Liver (tissue), 9 donors: ENCODE data around the gene TRIM29. TPM values are rescaled to one million over a fixed set of nuclear protein-coding genes. Genes with fewer than 3 reads are reported as not detected.

ENCODE experiments used
- DNase-seq: peaks from one replicate; pipeline ENCODE4 v3.0.0-alpha.2; 2017; ENCODE audit warnings: low spot score
- H3K27ac ChIP-seq, 2 donors: one replicate each; pipeline ENCODE4 v1.7.0; 2013; ENCODE audit warnings: inconsistent platforms in 2 of 2, low read length in 2 of 2, control low read depth in 1 of 2, low read depth in 1 of 2, mild to moderate bottlenecking in 1 of 2
- H3K27me3 ChIP-seq, 4 donors: one replicate each; pipeline versions ENCODE4 v1.6.1 to v1.7.0; 2013; ENCODE audit warnings: low read length in 3 of 4, inconsistent platforms in 1 of 4, mild to moderate bottlenecking in 1 of 4, moderate library complexity in 1 of 4; ENCODE audit not compliant: control insufficient read depth in 4 of 4, insufficient read depth in 4 of 4
- H3K36me3 ChIP-seq, 4 donors: one replicate each; pipeline versions ENCODE4 v1.6.1 to v1.7.0; 2013; ENCODE audit warnings: low read length in 3 of 4, mild to moderate bottlenecking in 3 of 4, low read depth in 1 of 4, moderate library complexity in 1 of 4; ENCODE audit not compliant: control insufficient read depth in 4 of 4, insufficient read depth in 3 of 4
- H3K4me1 ChIP-seq, 4 donors: one replicate each; pipeline versions ENCODE4 v1.6.1 to v1.7.0; 2013; ENCODE audit warnings: low read length in 3 of 4, mild to moderate bottlenecking in 3 of 4, moderate library complexity in 1 of 4; ENCODE audit not compliant: control insufficient read depth in 4 of 4, insufficient read depth in 4 of 4
- H3K4me3 ChIP-seq, 3 donors: one replicate each; pipeline versions ENCODE4 v1.6.1 to v1.7.0; 2013; ENCODE audit warnings: low read length in 3 of 3, control low read depth in 1 of 3, low read depth in 1 of 3, mild to moderate bottlenecking in 1 of 3
- H3K9ac ChIP-seq, 2 donors: one replicate each; pipeline ENCODE4 v1.7.0; 2013; ENCODE audit warnings: low read length in 2 of 2, mild to moderate bottlenecking in 2 of 2, moderate library complexity in 2 of 2, control low read depth in 1 of 2, low read depth in 1 of 2
- H3K9me3 ChIP-seq, 4 donors: one replicate each; pipeline versions ENCODE4 v1.6.1 to v1.7.0; 2013; ENCODE audit warnings: low read length in 3 of 4; ENCODE audit not compliant: control insufficient read depth in 4 of 4
- EGR1 ChIP-seq, 2 donors: IDR thresholded peaks; 2 replicates each; pipeline ENCODE4 v1.6.1; 2016 to 2018; ENCODE audit warnings: antibody characterized with exemption in 2 of 2, low read depth in 2 of 2
- FOXA1 ChIP-seq: IDR thresholded peaks from 2 replicates; pipeline ENCODE4 v1.6.1; 2016; ENCODE audit warnings: antibody characterized with exemption
- FOXA2 ChIP-seq: IDR thresholded peaks from 2 replicates; pipeline ENCODE4 v1.6.1; 2016; ENCODE audit warnings: antibody characterized with exemption
- GABPA ChIP-seq, 2 donors: IDR thresholded peaks in 1 of 2; conservative IDR thresholded peaks in 1 of 2; 2 replicates each; pipeline ENCODE4 v1.6.1; 2016; ENCODE audit warnings: antibody characterized with exemption in 2 of 2, mild to moderate bottlenecking in 1 of 2, moderate library complexity in 1 of 2
- HNF4A ChIP-seq, 2 donors: conservative IDR thresholded peaks; 2 replicates each; pipeline ENCODE4 v1.6.1; 2016; ENCODE audit warnings: antibody characterized with exemption in 2 of 2, mild to moderate bottlenecking in 2 of 2
- HNF4G ChIP-seq: IDR thresholded peaks from 2 replicates; pipeline ENCODE4 v1.6.1; 2016; ENCODE audit warnings: antibody characterized with exemption
- JUND ChIP-seq, 2 donors: IDR thresholded peaks; 2 replicates each; pipeline ENCODE4 v1.6.1; 2016; ENCODE audit warnings: antibody characterized with exemption in 2 of 2
- NR2F2 ChIP-seq: IDR thresholded peaks from 2 replicates; pipeline ENCODE4 v1.6.1; 2016; ENCODE audit warnings: antibody characterized with exemption
- RAD21 ChIP-seq, 2 donors: IDR thresholded peaks; 2 replicates each; pipeline ENCODE4 v1.6.1; 2016; ENCODE audit warnings: antibody characterized with exemption in 2 of 2, mild to moderate bottlenecking in 2 of 2
- RXRA ChIP-seq, 2 donors: IDR thresholded peaks; 2 replicates each; pipeline ENCODE4 v1.6.1; 2017 to 2018; ENCODE audit warnings: antibody characterized with exemption in 2 of 2, mild to moderate bottlenecking in 1 of 2
- SP1 ChIP-seq: IDR thresholded peaks from 2 replicates; pipeline ENCODE4 v1.6.1; 2018; ENCODE audit warnings: antibody characterized with exemption, mild to moderate bottlenecking
- TAF1 ChIP-seq: conservative IDR thresholded peaks from 2 replicates; pipeline ENCODE4 v1.6.1; 2016; ENCODE audit warnings: antibody characterized with exemption, mild to moderate bottlenecking
- YY1 ChIP-seq: IDR thresholded peaks from 2 replicates; pipeline ENCODE4 v1.6.1; 2016; ENCODE audit warnings: antibody characterized with exemption, mild to moderate bottlenecking
- WGBS: extraction: QIAGEN DNeasy Blood & Tissue Kit; methylation state at CpG from one replicate; pipeline ENCODE4 v1.1.7; 2013; 5-methylcytosine and 5-hydroxymethylcytosine counted together
- polyA plus RNA-seq, 2 donors: library from polyadenylated mRNA; stranded (reverse) in 1 of 2; unstranded in 1 of 2; fragments of 200-250 nt in 1 of 2; fragments of >200 nt in 1 of 2; fragmentation: Nextera tagmentation in 1 of 2; extraction: Ambion mirVana in 1 of 2; gene quantifications; one replicate each; pipeline versions ENCODE4 v1.2.1 to v1.2.3, GENCODE V29; 2013 to 2015
- total RNA-seq, 2 donors: library from RNA; depleted of rRNA; stranded (reverse); fragments of >200 nt; gene quantifications; one replicate each; pipeline ENCODE4 v1.2.3, GENCODE V29; 2014
- TF ChIP-seq, protein P1 (sequence below): IDR thresholded peaks from 2 replicates; pipeline ENCODE4 v1.6.1; 2016; ENCODE audit warnings: antibody characterized with exemption
- TF ChIP-seq, protein P2 (sequence below): fragments of 150-350 bp; IDR thresholded peaks from 2 replicates; pipeline ENCODE4 v1.5.1; 2017; ENCODE audit warnings: improper control_type of control experiment, low read depth, low read length; ENCODE audit not compliant: missing input control
- TF ChIP-seq, protein P3 (sequence below): IDR thresholded peaks from 2 replicates; pipeline ENCODE4 v1.6.1; 2016; ENCODE audit warnings: antibody characterized with exemption
- TF ChIP-seq, protein P4 (sequence below): IDR thresholded peaks from 2 replicates; pipeline ENCODE4 v1.6.1; 2016; ENCODE audit warnings: antibody characterized with exemption, mild to moderate bottlenecking
- TF ChIP-seq, protein P5 (sequence below): IDR thresholded peaks from 2 replicates; pipeline ENCODE4 v1.6.1; 2016; ENCODE audit warnings: antibody characterized with exemption
- donor health status: healthy.
- donor health status: healthy.
- donor health status: healthy.
- donor health status: healthy.
- donor health status: healthy.

TRIM29 gene
- total and polyA plus RNA-seq, 4 donors, result 0.22 to 0.89 (median 0.35) TPM

DNA sequence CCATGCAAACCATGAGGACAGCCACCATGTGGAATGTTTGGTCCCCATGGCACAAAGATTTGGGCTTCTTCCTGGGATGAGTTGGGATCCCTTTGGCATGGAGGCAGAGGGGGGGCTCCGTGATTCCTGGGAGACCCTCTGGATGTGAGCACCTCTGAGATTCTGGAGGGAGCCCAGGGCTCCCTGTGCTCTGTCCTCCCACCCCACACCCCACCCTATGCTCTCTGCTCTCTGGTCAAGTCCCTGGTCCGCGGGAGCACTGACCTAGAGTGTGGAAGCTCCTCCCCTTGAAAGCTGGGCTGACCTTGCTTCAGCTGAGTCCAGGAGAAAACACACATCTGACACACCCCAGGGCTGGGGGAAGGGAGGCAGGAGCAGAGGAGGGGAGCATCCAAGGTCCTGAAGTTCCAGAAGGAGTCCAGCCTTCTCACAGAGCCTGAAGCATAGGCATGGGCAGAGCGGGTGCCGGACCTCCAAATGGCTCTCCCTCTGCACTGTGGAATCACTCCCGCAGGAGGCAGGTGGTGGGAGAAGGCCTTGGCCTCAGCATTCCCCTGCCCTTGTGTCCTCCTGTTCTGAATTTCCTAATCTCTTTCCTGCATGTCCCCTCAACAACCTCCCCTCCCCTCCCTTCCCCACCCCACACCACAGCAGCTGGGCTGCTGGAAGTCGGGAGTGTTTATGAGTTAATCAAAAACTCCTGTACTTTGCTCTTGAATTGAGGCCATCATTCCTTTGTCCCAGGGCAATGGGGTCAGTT, 47.2 kb upstream of the TRIM29 start:
- Histone ChIP-seq H3K36me3 (no peaks in the 10 kb centered on the region), H3K9me3 (no peaks in the 10 kb centered on the region), H3K4me3 (peak overlapping the region; percentile 58 to 60 (median 58)), H3K9ac (peak overlapping the region; percentile 63 to 69), H3K27me3 (no peaks in the 10 kb centered on the region), H3K4me1 (peaks cover 18 to 85% (median 72%) of the 10 kb centered on the region in 4 donors), H3K27ac (peak overlapping the region; percentile 95 to 96)
- TF ChIP-seq JUND (IDR thresholded peaks at IDR 0.05) (peak in 1 of 2 donors; percentile 55), RAD21 (IDR thresholded peaks at IDR 0.05) (peak; percentile 21 to 44), HNF4A (conservative IDR thresholded peaks at IDR 0.05) (peak; percentile 87), NR2F2 (peak; percentile 84), GABPA (IDR thresholded peaks at IDR 0.05 in 1 of 2, conservative IDR thresholded peaks at IDR 0.05 in 1 of 2) (peak in 1 of 2 donors; percentile 44), SP1 (peak; percentile 95), TAF1 (no peak), RXRA (IDR thresholded peaks at IDR 0.05) (peak; percentile 93 to 98), FOXA1 (no peak), YY1 (peak; percentile 48), EGR1 (IDR thresholded peaks at IDR 0.05; ENCODE audit: low read depth in 2 of 2) (no peak), FOXA2 (no peak), HNF4G (peak; percentile 90)
- TF ChIP-seq, protein P1, sequence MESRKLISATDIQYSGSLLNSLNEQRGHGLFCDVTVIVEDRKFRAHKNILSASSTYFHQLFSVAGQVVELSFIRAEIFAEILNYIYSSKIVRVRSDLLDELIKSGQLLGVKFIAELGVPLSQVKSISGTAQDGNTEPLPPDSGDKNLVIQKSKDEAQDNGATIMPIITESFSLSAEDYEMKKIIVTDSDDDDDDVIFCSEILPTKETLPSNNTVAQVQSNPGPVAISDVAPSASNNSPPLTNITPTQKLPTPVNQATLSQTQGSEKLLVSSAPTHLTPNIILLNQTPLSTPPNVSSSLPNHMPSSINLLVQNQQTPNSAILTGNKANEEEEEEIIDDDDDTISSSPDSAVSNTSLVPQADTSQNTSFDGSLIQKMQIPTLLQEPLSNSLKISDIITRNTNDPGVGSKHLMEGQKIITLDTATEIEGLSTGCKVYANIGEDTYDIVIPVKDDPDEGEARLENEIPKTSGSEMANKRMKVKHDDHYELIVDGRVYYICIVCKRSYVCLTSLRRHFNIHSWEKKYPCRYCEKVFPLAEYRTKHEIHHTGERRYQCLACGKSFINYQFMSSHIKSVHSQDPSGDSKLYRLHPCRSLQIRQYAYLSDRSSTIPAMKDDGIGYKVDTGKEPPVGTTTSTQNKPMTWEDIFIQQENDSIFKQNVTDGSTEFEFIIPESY, result peak; percentile 71
- TF ChIP-seq, protein P2, sequence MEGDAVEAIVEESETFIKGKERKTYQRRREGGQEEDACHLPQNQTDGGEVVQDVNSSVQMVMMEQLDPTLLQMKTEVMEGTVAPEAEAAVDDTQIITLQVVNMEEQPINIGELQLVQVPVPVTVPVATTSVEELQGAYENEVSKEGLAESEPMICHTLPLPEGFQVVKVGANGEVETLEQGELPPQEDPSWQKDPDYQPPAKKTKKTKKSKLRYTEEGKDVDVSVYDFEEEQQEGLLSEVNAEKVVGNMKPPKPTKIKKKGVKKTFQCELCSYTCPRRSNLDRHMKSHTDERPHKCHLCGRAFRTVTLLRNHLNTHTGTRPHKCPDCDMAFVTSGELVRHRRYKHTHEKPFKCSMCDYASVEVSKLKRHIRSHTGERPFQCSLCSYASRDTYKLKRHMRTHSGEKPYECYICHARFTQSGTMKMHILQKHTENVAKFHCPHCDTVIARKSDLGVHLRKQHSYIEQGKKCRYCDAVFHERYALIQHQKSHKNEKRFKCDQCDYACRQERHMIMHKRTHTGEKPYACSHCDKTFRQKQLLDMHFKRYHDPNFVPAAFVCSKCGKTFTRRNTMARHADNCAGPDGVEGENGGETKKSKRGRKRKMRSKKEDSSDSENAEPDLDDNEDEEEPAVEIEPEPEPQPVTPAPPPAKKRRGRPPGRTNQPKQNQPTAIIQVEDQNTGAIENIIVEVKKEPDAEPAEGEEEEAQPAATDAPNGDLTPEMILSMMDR, result no peak
- TF ChIP-seq, protein P3, sequence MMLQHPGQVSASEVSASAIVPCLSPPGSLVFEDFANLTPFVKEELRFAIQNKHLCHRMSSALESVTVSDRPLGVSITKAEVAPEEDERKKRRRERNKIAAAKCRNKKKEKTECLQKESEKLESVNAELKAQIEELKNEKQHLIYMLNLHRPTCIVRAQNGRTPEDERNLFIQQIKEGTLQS, result no peak
- TF ChIP-seq, protein P4, sequence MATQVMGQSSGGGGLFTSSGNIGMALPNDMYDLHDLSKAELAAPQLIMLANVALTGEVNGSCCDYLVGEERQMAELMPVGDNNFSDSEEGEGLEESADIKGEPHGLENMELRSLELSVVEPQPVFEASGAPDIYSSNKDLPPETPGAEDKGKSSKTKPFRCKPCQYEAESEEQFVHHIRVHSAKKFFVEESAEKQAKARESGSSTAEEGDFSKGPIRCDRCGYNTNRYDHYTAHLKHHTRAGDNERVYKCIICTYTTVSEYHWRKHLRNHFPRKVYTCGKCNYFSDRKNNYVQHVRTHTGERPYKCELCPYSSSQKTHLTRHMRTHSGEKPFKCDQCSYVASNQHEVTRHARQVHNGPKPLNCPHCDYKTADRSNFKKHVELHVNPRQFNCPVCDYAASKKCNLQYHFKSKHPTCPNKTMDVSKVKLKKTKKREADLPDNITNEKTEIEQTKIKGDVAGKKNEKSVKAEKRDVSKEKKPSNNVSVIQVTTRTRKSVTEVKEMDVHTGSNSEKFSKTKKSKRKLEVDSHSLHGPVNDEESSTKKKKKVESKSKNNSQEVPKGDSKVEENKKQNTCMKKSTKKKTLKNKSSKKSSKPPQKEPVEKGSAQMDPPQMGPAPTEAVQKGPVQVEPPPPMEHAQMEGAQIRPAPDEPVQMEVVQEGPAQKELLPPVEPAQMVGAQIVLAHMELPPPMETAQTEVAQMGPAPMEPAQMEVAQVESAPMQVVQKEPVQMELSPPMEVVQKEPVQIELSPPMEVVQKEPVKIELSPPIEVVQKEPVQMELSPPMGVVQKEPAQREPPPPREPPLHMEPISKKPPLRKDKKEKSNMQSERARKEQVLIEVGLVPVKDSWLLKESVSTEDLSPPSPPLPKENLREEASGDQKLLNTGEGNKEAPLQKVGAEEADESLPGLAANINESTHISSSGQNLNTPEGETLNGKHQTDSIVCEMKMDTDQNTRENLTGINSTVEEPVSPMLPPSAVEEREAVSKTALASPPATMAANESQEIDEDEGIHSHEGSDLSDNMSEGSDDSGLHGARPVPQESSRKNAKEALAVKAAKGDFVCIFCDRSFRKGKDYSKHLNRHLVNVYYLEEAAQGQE, result peak; percentile 85
- TF ChIP-seq, protein P5, sequence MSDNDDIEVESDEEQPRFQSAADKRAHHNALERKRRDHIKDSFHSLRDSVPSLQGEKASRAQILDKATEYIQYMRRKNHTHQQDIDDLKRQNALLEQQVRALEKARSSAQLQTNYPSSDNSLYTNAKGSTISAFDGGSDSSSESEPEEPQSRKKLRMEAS, result peak; percentile 59
- WGBS, result 18% methylated on average over 7 of the region's 7 CpGs
- DNase-seq, result peak; percentile 70
